ENCODE results near the gene AHNAK.
A peak's percentile ranks its signal among the peaks of the same experiment; 100 is the strongest.
"Not testable (repeated sequence)": the region's sequence is repeated elsewhere in the genome, so short reads cannot be mapped to it uniquely, and the experiment has no call there.

Gene AHNAK

GRCh38 chr11:62571493-62571892 lies 24.9 kb upstream of the AHNAK start:
- not testable (repeated sequence) for DNase-seq

GRCh38 chr11:62570903-62571302 lies 24.3 kb upstream of the AHNAK start:
- DNase-seq = not testable (repeated sequence)

GRCh38 chr11:62569611-62570010 lies 23.0 kb upstream of the AHNAK start:
- DNase-seq = no peak

- no peak for DNase-seq
Observed at GRCh38 chr11:62567018-62567633, 20.5 kb upstream of the AHNAK start.

GRCh38 chr11:62566247-62566646 lies 19.6 kb upstream of the AHNAK start:
- no peak for DNase-seq

GRCh38 chr11:62565100-62565802 lies 18.6 kb upstream of the AHNAK start:
- DNase-seq = no peak

- not testable (repeated sequence) for DNase-seq
Observed at GRCh38 chr11:62561677-62562230, 15.1 kb upstream of the AHNAK start.

GRCh38 chr11:62560566-62561103 lies 14.0 kb upstream of the AHNAK start:
- DNase-seq = peak; percentile 39

GRCh38 chr11:62559626-62560025 lies 13.0 kb upstream of the AHNAK start:
- not testable (repeated sequence) for DNase-seq

GRCh38 chr11:62559204-62559603 lies 12.6 kb upstream of the AHNAK start:
- DNase-seq = no peak

GRCh38 chr11:62558669-62559068 lies 12.1 kb upstream of the AHNAK start:
- DNase-seq = no peak

- DNase-seq = no peak
Observed at GRCh38 chr11:62556875-62557631, 10.4 kb upstream of the AHNAK start.

- no peak for DNase-seq
Observed at GRCh38 chr11:62556108-62556874, 9.7 kb upstream of the AHNAK start.

GRCh38 chr11:62555464-62556107 lies 9.0 kb upstream of the AHNAK start:
- DNase-seq = no peak

GRCh38 chr11:62554387-62555167 lies 8.0 kb upstream of the AHNAK start:
- DNase-seq = no peak

- no peak for DNase-seq
Observed at GRCh38 chr11:62553839-62554361, 7.3 kb upstream of the AHNAK start.

GRCh38 chr11:62553080-62553838 lies 6.7 kb upstream of the AHNAK start:
- no peak for DNase-seq

GRCh38 chr11:62552485-62553079 lies 6.0 kb upstream of the AHNAK start:
- no peak for DNase-seq

GRCh38 chr11:62550478-62550877 lies 3.9 kb upstream of the AHNAK start:
- DNase-seq = not testable (repeated sequence)
